GM19238 (cell line): ENCODE results near the gene CCDC172.
"Not testable (repeated sequence)": the region's sequence is repeated elsewhere in the genome, so short reads cannot be mapped to it uniquely, and the experiment has no call there.

ENCODE experiments used
- DNase-seq: peaks from one replicate; pipeline ENCODE4 v3.0.0; 2011; ENCODE audit warnings: low spot score; ENCODE audit not compliant: insufficient read length

Gene CCDC172

DNA sequence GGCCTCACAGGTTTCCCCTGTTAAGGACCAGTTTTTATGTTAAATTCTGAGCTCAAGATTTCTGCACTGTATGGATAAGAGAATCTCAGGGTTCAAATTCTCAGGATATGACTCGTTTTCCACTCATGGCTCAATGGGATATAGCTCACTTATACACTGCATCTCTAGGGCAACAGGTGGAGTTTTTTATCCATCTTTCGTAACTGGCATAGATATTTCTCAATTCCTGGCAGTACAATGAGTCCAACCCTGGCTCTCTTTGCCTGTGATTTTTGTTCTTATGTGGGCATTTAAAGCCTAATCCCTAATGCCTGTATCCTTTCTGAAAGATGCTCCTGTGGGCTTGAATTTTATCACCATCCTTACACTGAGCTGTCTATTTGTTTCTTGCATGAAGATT, 7.6 kb downstream of the CCDC172 start:
- no peak for DNase-seq

DNA sequence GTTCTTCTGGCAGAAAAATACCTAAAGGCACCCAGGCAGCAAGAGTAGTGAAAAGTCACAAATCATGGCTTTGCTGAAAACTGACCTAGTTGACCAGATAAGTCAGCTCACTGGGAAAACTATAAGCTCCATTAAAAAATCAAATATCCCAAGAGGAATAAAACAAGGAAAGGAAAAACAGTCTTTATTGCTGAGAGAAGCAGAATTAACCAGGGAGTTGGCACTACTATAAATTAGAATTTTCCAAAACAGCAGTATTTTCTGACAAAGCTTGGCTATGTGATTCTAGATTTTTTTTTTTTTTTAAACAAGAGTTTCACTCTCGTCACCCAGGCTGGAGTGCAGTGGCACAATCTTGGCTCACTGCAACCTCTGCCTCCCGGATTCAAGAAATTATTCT, 12.6 kb downstream of the CCDC172 start:
- no peak for DNase-seq

DNA sequence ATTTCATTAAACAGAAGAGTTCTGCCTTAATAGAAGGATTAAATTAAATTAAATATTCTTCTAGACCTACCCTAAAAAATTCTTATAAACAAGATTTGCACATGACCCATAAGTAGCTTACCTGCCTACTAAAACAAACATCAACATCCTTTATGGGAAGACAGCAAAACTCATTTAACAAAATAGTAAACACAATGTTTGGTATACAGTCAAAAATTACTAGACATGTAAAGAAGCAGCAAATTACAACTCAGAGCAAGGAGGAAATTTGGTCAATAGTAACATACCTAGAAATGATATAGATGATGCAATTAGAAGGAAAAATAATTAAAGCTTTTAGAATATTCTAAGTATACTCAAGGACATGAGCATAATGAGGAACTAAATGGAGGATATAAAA, 27.9 kb downstream of the CCDC172 start:
- no peak for DNase-seq

DNA sequence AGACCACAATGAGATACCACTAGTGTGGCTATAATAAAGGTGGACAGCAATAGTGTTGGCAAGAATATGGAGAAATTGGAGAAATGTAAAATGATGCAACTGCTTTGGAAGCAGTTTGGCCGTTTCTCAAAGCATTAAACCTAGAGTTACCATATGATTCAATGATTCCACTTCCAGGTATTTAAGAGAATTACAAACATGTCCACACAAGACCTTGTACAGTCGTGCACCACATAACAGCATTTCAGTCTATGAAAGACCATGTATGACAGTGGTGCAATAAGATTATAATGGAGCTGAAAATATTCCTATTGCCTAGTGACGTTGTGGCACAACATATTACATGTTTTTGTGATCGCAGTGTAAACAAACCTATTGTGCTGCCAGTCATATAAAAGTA, 29.6 kb downstream of the CCDC172 start:
- DNase-seq, result no peak

DNA sequence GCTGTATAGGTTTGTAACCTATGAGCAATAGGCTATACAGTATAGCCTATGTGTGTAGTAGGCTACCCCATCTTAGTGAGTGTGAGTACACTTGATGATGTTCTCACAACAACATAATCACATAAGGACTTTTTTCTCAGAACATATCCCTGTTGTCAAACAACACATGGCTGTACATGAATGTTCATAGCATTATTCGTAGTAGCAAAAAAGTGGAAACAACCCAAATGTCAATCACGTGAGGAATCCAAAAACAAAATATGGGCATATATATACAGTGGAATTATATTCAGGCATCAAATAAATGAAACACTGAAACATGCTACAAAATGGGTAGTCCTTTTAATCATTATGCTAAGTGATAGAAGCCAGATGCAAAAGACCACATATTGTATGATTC, 31.1 kb downstream of the CCDC172 start:
- DNase-seq, result no peak

DNA sequence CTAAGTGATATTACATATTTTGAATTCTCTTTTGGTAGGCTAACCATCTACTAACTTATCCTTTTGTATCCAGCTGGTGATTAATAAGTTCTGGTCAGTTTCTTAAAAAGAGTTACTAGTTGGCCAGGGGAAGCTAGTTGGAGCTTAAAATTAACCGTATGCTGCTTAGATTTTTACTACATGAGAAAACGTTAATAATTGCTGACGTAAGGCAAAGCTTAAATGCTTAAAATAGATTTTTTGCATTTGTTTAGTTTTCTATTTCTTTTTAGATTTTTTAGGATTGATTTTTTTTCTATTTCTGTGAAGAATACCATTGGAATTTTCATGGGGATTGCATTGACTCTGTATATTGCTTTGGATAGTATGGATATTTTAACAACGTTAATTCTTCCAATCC, 32.6 kb downstream of the CCDC172 start:
- DNase-seq, result no peak

DNA sequence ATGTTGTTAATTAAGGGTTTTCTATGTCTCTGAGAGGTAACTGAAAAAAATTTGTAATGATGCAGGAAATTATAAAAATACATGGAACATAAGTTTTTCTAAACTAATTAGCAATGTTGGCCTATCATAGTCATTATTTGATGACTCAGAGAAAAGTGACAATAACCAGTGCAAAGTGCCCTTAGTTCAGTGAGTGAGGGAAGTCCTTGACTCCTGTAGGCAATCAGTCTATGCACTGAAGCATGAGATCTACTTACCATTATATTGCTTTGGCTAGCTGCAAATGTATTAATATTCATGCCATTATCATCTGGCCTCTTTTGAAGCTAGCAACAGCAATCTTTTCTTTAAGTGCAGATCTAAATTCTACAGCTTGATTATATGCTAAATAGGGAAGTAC, 40.6 kb downstream of the CCDC172 start:
- no peak for DNase-seq

DNA sequence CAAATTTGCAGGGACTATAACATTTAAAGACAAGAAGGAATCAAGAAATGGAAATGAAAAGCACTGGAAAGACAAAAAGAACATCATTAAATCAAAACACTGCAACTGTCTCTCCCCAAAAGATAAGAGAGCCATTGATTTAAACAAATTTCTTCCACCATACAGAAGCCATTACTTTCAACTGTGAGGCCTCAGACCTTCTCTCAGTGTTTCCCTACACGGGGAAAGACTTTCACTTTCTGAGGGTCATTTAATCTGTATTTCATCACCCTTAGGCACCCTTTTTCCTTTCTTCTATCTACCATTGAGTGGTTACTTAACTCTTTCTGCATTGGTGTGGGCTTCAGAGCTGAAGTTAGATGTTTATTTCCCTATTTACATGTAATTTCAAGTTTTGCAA, 47.5 kb downstream of the CCDC172 start:
- DNase-seq, result no peak

DNA sequence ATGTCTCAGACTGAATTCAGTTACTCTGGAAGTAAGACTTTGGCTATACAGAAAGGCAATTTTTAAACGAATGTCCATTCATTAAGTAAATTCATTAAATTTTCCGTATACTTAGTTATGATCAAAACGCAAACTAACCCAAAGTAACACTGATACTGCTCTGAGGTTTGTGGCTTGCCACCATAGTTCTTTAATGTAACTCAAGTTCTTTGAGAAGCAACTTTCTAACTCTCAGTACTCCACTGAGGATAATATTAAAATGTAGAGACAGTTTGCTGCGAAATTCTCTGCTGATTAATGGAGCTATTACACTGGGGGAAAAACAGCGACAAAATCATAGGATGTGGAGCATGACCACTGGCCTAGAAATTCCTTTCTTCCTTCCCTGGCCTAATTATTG, 58.0 kb downstream of the CCDC172 start:
- DNase-seq, result no peak

DNA sequence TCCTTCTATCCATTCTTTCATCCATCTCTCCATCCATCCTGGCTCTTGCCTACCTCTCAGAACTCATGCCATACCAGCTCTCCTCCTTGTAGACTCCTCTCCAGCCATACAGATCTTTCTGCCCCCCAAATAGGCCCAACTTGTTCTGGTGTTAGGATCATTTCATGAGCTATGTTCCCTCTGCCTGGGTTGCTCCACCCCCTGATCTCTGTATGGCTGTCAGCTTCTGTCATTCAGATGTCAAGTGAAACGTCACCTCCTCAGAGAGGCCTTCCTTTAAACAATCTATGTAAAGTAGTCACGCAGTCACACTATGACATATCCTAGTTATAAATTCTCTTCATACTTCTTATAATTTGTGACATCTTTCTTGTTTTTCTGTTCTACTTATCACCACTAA, 61.1 kb downstream of the CCDC172 start:
- DNase-seq, result no peak

DNA sequence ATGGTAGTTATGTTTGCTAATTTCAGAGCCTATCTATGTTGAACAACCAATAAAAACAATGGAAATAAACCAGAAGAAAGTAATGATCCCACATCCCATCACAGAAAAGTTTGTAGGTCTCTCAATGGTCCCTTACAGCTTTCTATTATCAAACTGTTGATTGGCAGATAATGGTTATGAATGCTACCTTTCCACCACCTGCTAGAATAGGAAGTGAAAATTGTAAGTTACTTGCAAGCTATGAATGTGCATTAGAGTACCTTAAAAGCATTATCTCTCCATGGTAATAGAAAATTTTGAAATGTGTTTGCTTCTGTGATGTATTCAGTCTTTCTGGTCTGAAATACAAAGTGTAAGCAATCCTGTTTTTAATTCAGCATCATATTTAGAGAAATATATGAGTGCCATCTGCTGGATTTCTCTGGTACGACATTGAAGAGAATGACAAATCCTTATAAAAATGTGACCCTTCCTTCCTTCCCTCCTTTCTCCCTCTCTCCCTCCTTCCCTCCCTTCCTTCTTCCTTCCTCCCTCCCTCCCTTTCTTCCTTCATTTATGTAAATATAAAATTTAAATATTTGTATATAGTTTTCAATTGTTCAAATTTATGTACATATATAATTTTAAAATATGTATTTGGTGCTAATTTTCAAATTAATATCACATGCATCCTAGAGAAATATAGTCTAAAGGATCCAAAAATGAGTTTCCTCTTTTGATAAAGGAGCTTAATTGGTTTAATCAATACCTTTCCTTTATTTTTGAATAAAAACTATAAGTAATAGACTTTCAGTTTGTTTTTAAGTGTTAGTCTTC, 62.0 kb downstream of the CCDC172 start:
- no peak for DNase-seq

DNA sequence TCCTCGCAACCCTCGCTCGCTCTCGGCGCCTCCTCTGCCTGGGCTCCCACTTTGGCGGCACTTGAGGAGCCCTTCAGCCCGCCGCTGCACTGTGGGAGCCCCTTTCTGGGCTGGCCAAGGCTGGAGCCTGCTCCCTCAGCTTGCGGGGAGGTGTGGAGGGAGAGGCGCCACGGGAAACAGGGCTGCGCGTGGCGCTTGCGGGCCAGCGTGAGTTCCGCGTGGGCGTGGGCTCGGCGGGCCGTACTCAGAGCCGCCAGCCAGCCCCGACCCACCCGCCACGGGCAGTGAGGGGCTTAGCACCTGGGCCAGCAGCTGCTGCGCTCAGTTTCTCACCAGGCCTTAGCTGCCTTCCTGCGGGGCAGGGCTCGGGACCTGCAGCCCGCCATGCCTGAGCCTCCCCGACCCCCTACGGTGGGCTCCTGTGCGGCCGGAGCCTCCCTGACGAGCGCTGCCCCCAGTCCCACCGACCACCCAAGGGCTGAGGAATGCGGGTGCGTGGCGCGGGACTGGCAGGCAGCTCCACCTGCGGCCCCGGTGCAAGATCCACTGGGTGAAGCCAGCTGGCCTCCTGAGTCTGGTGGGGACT, 69.1 kb downstream of the CCDC172 start:
- DNase-seq, result not testable (repeated sequence)

DNA sequence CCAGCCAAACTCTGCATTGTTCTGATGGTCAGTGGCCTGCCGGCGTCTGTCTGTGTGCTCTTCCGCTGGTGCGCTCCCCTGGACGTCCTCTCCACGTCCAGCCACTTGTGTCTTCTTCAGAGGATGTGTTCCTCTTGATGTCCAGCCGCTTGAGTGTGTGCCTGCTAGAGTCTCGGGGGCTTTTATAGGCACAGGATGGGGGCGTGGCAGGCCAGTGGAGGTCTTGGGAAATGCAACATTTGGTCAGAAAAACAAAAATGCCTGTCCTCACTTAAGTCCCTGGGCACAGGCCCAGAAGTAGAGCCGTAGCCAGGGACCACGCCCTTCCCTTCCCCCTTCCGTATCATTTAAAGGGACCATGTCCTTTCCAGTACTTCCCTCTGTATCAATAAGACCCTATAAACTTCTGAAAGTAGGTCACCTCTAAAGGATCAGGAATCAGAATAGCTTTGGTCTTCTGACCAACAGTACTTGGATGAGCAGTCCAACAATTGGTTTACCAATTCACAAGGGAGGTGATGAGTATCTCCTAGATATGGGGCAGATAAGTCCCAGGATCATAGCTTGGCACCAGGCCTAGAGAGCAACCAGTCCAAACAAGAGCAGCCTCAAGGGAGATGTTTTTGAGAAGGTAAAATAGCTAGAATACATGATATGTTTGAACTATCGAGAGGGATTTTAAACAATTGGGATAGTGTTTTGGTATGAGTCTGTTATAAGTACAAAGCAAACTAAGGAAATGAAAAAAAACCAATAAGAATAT, 71.2 kb downstream of the CCDC172 start:
- DNase-seq, result no peak

DNA sequence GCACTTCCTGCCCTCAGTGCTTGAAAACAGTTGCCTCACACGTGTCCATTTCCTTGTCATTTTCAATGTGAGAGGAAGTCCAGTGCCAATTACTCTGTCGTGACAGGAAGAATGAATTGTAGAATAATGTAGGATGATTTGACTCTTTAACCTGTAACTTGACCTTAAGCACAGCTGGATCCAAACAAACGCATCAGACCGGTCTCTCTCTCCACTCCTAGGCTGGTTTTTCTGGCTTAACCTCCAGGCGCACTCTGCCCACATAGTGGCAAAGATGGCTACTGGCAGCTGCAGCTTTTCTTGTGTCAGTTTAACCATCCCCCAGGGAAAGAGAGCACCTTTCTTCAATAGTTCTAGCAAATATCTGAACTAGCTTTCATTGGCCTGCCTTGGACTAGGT, 74.0 kb downstream of the CCDC172 start:
- no peak for DNase-seq

DNA sequence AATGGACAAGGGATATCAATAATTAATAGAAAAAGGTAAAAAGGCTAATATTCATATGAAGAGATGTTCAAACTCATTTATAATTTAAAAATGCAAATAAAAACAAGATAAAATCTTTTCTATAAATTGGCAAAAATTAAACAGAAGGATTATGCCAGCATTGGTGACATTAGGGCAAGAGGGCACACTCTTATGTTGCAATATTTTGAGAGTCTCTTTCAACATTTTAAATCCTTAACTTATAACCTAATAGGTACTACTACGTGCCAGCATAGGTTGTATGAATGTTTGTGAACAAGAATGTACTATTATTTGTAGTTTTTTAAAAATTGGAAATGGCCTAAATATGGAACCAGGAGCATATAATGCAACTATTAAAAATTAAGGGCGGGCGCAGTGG, 78.6 kb downstream of the CCDC172 start:
- no peak for DNase-seq

DNA sequence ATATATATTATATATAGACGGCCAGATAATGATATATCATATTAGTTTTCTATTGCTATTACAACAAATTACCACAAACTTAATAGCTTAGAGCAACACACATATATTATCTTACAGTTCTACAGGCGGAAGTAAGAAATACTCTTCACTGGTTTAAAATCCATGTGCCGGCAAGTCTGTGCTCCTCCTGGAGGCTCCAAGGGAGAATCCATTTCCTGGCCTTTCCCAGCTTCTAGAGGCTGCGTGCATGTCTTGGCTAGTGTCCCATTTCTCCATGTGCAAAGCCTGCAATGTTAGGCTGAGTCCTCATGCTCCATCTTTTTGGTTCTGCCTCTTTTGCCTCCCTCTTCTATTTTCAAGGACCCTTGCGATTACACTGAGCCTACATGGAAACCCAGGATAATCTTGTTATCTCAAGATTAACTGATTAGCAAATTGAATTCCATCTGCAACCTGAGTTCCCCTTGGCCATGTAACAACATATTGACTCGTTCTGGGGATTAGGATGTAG, 79.5 kb downstream of the CCDC172 start:
- no peak for DNase-seq

DNA sequence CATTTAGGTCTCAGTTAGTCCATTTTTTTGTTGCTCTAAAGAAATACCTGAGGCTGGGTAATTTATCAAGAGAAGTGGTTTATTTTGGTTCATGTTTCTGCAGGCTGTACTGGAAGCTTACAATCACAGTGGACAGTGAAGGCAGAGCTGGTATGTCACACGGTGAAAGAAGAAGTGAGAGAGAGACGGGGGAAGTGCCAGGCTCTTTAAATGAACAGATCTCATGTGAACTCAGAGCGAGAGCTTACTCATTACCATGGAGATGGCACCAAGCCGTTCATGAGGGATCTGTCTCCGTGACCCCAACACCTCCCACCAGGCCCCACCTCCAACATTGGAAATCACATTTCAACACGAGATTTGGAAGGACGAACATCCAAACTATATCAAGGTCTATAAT, 84.5 kb downstream of the CCDC172 start:
- DNase-seq, result no peak

DNA sequence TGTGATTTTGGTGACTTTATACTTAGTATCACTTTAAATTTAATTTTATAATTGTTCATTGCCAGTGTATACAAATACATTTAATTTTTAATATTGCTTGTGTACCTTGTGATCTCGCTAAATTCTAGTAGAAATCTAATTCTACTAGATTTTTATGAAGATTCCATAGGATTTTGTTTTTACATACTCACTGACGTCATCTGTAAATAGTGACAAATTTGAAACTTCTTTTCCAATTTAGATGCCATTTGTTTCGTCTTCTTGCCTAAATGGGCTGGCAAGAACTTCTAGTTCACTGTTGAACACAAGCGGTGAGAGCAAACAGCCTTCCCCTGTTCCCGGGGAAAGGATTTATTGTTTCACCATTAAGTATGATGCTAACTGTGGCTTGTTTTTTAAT, 86.1 kb downstream of the CCDC172 start:
- DNase-seq, result no peak

DNA sequence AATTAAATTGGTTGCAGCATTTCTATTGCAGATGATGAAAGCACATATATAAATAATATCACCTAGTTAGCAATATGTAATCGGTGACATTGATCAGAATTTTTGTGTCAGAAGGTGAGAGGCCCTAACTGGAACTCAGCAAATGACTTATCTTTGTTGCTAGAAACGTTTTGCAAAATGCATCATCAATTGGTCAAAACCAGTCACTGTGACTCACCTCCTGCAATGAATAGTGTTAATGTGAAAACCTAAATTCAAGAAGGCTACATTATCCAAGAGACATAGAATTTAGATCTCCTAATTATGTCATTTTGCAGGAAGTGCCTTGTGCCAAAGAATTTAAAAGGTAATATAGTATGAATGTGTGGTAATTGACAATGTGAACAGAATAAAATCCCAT, 93.6 kb downstream of the CCDC172 start:
- DNase-seq, result no peak

DNA sequence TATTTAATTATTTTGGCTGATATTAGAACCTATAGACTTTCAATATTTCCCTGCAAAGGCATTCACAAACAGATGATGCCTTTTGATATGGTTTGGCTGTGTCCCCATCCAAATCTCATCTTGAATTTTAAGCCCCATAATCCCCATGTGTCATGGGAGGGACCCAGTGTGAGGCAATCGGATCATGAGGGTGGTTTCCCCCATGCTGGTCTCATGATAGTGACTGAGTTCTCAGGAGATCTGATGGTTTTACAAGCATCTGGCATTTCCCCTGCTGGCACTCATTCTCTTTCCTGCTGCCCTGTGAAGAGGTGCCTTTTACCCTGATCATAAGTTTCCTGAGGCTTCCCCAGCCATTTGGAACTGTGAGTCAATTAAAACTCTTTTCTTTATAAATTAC, 94.1 kb downstream of the CCDC172 start:
- no peak for DNase-seq

DNA sequence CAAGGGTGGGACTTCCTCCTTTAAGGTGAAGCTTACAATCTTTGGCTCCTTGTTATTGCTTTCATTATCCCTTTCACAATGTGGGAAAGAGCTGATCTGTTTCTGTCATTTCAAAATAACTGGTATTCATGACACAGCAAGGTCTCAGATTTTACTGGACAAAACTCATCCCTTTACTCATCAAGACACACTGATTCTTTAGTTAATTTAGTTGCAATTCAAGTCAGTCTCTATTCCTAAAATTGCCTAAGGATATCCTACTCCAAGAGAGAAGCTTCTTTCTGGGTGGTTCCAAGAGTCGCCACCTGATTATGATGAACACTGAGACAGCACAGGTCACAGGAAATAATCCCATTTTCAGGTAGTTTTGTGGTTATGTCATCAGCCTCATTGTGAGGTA, 97.6 kb downstream of the CCDC172 start:
- no peak for DNase-seq

DNA sequence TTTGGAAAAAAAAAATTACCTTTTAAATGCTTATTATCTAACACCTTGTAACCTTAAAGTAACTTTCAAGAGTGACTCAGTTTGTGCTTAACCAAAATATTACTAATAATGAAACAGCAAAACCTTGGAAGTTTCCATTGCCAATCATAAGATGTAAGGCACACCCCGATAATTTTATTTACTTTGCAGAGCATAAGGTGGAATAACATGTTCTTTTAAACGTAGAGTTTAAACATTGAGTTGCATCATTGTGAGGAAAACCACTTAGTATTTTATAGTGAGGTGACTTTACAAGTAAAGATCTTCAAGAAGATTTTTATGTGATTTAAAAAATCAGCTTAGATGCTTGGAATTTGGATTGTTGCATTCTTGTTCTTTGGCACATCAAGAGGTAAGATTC, 103.4 kb downstream of the CCDC172 start, which contains the start of gene PNLIPRP3:
Gene PNLIPRP3, plus strand, starts transcription at position 177 of the 400 bp plus-strand sequence. Its CDS starts 166 bp downstream, at position 343.
- DNase-seq, result no peak
